H1 (cell line): Measurements from ENCODE around the gene MPP4. TPM values are rescaled to one million over a fixed set of nuclear protein-coding genes. Genes with fewer than 3 reads are reported as not detected.

Source experiments
- CTCF ChIA-PET: fragments of 300-600 bp; sonication (Branson Sonifier 250); formaldehyde crosslinking; loops from one replicate; lab custom pipeline; 2021; ENCODE audit not compliant: partially characterized antibody; lab: Charles Lee
- POLR2A ChIA-PET: fragments of 300-600 bp; sonication (Branson Sonifier 250); formaldehyde crosslinking; loops from one replicate; lab custom pipeline; 2021; ENCODE audit warnings: inconsistent platforms; ENCODE audit not compliant: partially characterized antibody; lab: Charles Lee
- DNase-seq, 2 experiments: peaks; one replicate each; pipeline versions ENCODE4 v3.0.0 to v3.0.0-alpha.2; 2010 to 2022; ENCODE audit warnings: low spot score in 2 of 2, low read depth in 1 of 2, mixed read lengths in 1 of 2
- FAIRE-seq: peaks from 2 replicates; lab custom pipeline; 2011; peaks lifted over from hg19 to GRCh38; lab: Jason Lieb, UNC
- H2AFZ ChIP-seq: 2 replicates; pipeline ENCODE4 v1.8.1; 2012; ENCODE audit warnings: low read length, inconsistent platforms
- H2AK5ac ChIP-seq: 2 replicates; pipeline ENCODE4 v1.6.1; 2013; ENCODE audit warnings: low read depth, low read length
- H2BK120ac ChIP-seq: replicated peaks from 2 replicates; pipeline ENCODE3; 2013; ENCODE audit warnings: low read depth, low read length, inconsistent platforms
- H2BK12ac ChIP-seq: 2 replicates; pipeline ENCODE4 v1.6.1; 2013; ENCODE audit warnings: low read depth, low read length
- H2BK15ac ChIP-seq: 2 replicates; pipeline ENCODE4 v1.6.1; 2013; ENCODE audit warnings: low read length
- H2BK20ac ChIP-seq: 2 replicates; pipeline ENCODE4 v1.6.1; 2013; ENCODE audit warnings: low read length
- H2BK5ac ChIP-seq: 2 replicates; pipeline ENCODE4 v1.6.1; 2013; ENCODE audit warnings: low read depth, low read length
- H3K14ac ChIP-seq: 2 replicates; pipeline ENCODE4 v1.6.1; 2013; ENCODE audit warnings: inconsistent platforms; ENCODE audit not compliant: insufficient read length
- H3K18ac ChIP-seq: 2 replicates; pipeline ENCODE4 v1.6.1; 2013; ENCODE audit warnings: low read length; ENCODE audit errors: extremely low read depth
- H3K23ac ChIP-seq: 2 replicates; pipeline ENCODE4 v1.6.1; 2013; ENCODE audit warnings: inconsistent platforms; ENCODE audit not compliant: insufficient read length
- H3K23me2 ChIP-seq: 2 replicates; pipeline ENCODE4 v1.6.1; 2013; ENCODE audit warnings: low read depth, low read length
- H3K27ac ChIP-seq: 2 replicates; pipeline ENCODE4 v1.6.1; 2011; ENCODE audit warnings: low read depth, low read length, inconsistent platforms
- H3K27me3 ChIP-seq, 4 experiments: replicated peaks in 1 of 4; 1 replicate in 1 of 4; 2 replicates in 3 of 4; pipeline versions ENCODE4 v1.6.1 to v1.8.1; 2011 to 2013; ENCODE audit warnings: low read length in 3 of 4, mild to moderate bottlenecking in 3 of 4, inconsistent platforms in 2 of 4, mixed read lengths in 2 of 4, moderate library complexity in 1 of 4; ENCODE audit not compliant: control insufficient read depth in 3 of 4, insufficient read depth in 3 of 4; ENCODE audit errors: extremely low read depth in 1 of 4
- H3K36me3 ChIP-seq, 4 experiments: 2 replicates each; pipeline versions ENCODE4 v1.6.1 to v1.8.1; 2011 to 2013; ENCODE audit warnings: mild to moderate bottlenecking in 4 of 4, low read length in 3 of 4, moderate library complexity in 2 of 4, control low read depth in 1 of 4, inconsistent platforms in 1 of 4; ENCODE audit not compliant: insufficient read depth in 4 of 4, control insufficient read depth in 2 of 4
- H3K4ac ChIP-seq: replicated peaks from 2 replicates; pipeline ENCODE3; 2013; ENCODE audit warnings: low read length, low read depth, mixed read lengths, inconsistent platforms; ENCODE audit not compliant: insufficient read length
- H3K4me1 ChIP-seq, 4 experiments: replicated peaks in 1 of 4; 1 replicate in 1 of 4; 2 replicates in 3 of 4; pipeline versions ENCODE4 v1.6.1 to v1.8.1; 2011 to 2013; ENCODE audit warnings: low read length in 3 of 4, inconsistent platforms in 2 of 4, mixed read lengths in 1 of 4; ENCODE audit not compliant: insufficient read depth in 4 of 4, control insufficient read depth in 3 of 4
- H3K4me2 ChIP-seq, 2 experiments: 2 replicates each; pipeline versions ENCODE4 v1.6.1 to v1.8.1; 2011 to 2013; ENCODE audit warnings: low read depth in 2 of 2, low read length in 2 of 2, control low read depth in 1 of 2, inconsistent platforms in 1 of 2, mild to moderate bottlenecking in 1 of 2; ENCODE audit not compliant: insufficient read depth in 1 of 2
- H3K4me3 ChIP-seq, 4 experiments: fragments of 200-600, 300-600 bp in 1 of 4; sonication (generic), shearing (Covaris generic), sonication (Bioruptor Twin) in 1 of 4; 2 replicates each; pipeline versions ENCODE4 v1.5.1 to v1.8.1; 2011 to 2016; ENCODE audit warnings: low read length in 4 of 4, low read depth in 3 of 4, control low read depth in 2 of 4, inconsistent platforms in 2 of 4, mild to moderate bottlenecking in 2 of 4, mixed read lengths in 1 of 4, moderate library complexity in 1 of 4; ENCODE audit not compliant: insufficient read depth in 2 of 4; ENCODE audit errors: extremely low read depth in 1 of 4
- H3K56ac ChIP-seq: replicated peaks from 2 replicates; pipeline ENCODE3; 2013; ENCODE audit warnings: low read depth, mild to moderate bottlenecking, mixed read lengths, low read length, inconsistent platforms; ENCODE audit not compliant: insufficient read length
- H3K79me1 ChIP-seq: 2 replicates; pipeline ENCODE4 v1.6.1; 2013; ENCODE audit warnings: low read depth, low read length, control low read depth
- H3K79me2 ChIP-seq, 2 experiments: 2 replicates each; pipeline versions ENCODE4 v1.6.1 to v1.8.1; 2012 to 2013; ENCODE audit warnings: low read length in 2 of 2, mild to moderate bottlenecking in 2 of 2, inconsistent platforms in 1 of 2; ENCODE audit not compliant: insufficient read depth in 2 of 2, control insufficient read depth in 1 of 2
- H3K9ac ChIP-seq, 4 experiments: replicated peaks in 1 of 4; 1 replicate in 1 of 4; 2 replicates in 3 of 4; pipeline versions ENCODE4 v1.6.1 to v1.8.1; 2011 to 2013; ENCODE audit warnings: low read depth in 3 of 4, low read length in 3 of 4, control low read depth in 2 of 4, mild to moderate bottlenecking in 2 of 4, moderate library complexity in 2 of 4, inconsistent platforms in 1 of 4; ENCODE audit errors: extremely low read depth in 1 of 4
- H3K9me3 ChIP-seq, 2 experiments: 2 replicates each; pipeline versions ENCODE4 v1.6.1 to v1.8.1; 2012 to 2013; ENCODE audit warnings: mild to moderate bottlenecking in 2 of 2, moderate library complexity in 2 of 2, control low read depth in 1 of 2, inconsistent platforms in 1 of 2, low read depth in 1 of 2, low read length in 1 of 2, mixed read lengths in 1 of 2; ENCODE audit not compliant: insufficient read depth in 2 of 2
- H4K20me1 ChIP-seq, 2 experiments: replicated peaks in 1 of 2; 2 replicates each; pipeline versions ENCODE3 to v1.8.1; 2011 to 2013; ENCODE audit warnings: inconsistent platforms in 2 of 2, low read length in 2 of 2, mild to moderate bottlenecking in 1 of 2; ENCODE audit not compliant: insufficient read depth in 2 of 2, control insufficient read depth in 1 of 2
- H4K5ac ChIP-seq: 2 replicates; pipeline ENCODE4 v1.6.1; 2013; ENCODE audit warnings: low read length, low read depth, mixed read lengths, inconsistent platforms; ENCODE audit not compliant: insufficient read length
- H4K8ac ChIP-seq: 2 replicates; pipeline ENCODE4 v1.8.0; 2013; ENCODE audit warnings: mild to moderate bottlenecking, moderate library complexity, low read length, inconsistent platforms; ENCODE audit not compliant: insufficient read depth; ENCODE audit errors: extremely low read depth
- H4K91ac ChIP-seq: replicated peaks from 2 replicates; pipeline ENCODE3; 2013; ENCODE audit warnings: low read length, mixed read lengths, inconsistent platforms; ENCODE audit not compliant: insufficient read length
- BCL11A ChIP-seq, 2 experiments: IDR thresholded peaks; one replicate each; pipeline ENCODE4 v1.6.1; 2011; ENCODE audit warnings: low read depth in 2 of 2, low read length in 2 of 2, mild to moderate bottlenecking in 2 of 2
- BRCA1 ChIP-seq: IDR thresholded peaks from 2 replicates; pipeline ENCODE4 v1.6.1; 2012; ENCODE audit warnings: low read depth, low read length, improper control_type of control experiment
- CTBP2 ChIP-seq: IDR thresholded peaks from 2 replicates; pipeline ENCODE4 v1.7.0; 2011; ENCODE audit warnings: borderline replicate concordance, mild to moderate bottlenecking, moderate library complexity, mixed read lengths, low read length; ENCODE audit not compliant: insufficient read depth, insufficient read length
- FOSL1 ChIP-seq: IDR thresholded peaks from 2 replicates; pipeline ENCODE4 v1.6.1; 2011; ENCODE audit warnings: mild to moderate bottlenecking, low read depth, low read length, moderate library complexity; ENCODE audit not compliant: insufficient read depth
- KDM4A ChIP-seq: IDR thresholded peaks from one replicate; pipeline ENCODE4 v1.7.1; 2012; ENCODE audit warnings: low read depth, mild to moderate bottlenecking, moderate library complexity, low read length, inconsistent platforms; ENCODE audit not compliant: severe bottlenecking
- POLR2A ChIP-seq, 2 experiments: IDR thresholded peaks; 1 replicate in 1 of 2; 2 replicates in 1 of 2; pipeline ENCODE4 v1.6.1; 2011; ENCODE audit warnings: low read depth in 2 of 2, low read length in 2 of 2, mild to moderate bottlenecking in 2 of 2; ENCODE audit errors: control extremely low read depth in 1 of 2
- TBP ChIP-seq: IDR thresholded peaks from 2 replicates; pipeline ENCODE4 v1.6.1; 2011; ENCODE audit warnings: low read depth, low read length, improper control_type of control experiment
- WGBS, 2 experiments: shearing (Covaris generic) in 1 of 2; methylation state at CpG; one replicate each; pipeline versions ENCODE4 v1.1.6 to v1.1.7; 2013 to 2015; ENCODE audit warnings: low lambda C conversion rate in 2 of 2, mixed read lengths in 2 of 2, inconsistent platforms in 1 of 2, low coverage in 1 of 2, missing lambda C conversion rate in 1 of 2; ENCODE audit not compliant: insufficient replicate concordance in 2 of 2, insufficient coverage in 1 of 2, insufficient read length in 1 of 2; ENCODE audit errors: extremely low coverage in 1 of 2, missing lambda C conversion rate in 1 of 2; 5-methylcytosine and 5-hydroxymethylcytosine counted together
- polyA plus RNA-seq, 7 experiments: library from polyadenylated mRNA; depleted of rRNA in 3 of 7; stranded (reverse) in 5 of 7; unstranded in 2 of 7; fragments of >200 nt in 5 of 7; fragments of 200-250 nt in 2 of 7; gene quantifications; 1 replicate in 5 of 7; 2 replicates in 1 of 7; 4 replicates in 1 of 7; pipeline versions ENCODE4 v1.2.1 to v1.2.3, GENCODE V29; 2011 to 2013; ENCODE audit warnings: missing spikeins in 2 of 7, mixed read lengths in 2 of 7
- total RNA-seq: library from RNA; stranded (reverse); fragmentation: NEBNext Ultra II Directional; extraction: Animal tissue kit (Norgen Biotek cat#: 25700); gene quantifications from 2 replicates; pipeline ENCODE4 v1.2.1, GENCODE V29; 2021
- TF ChIP-seq, protein P1 (sequence below): IDR thresholded peaks from 2 replicates; pipeline ENCODE4 v1.6.1; 2011; ENCODE audit warnings: low read length, improper control_type of control experiment
- TF ChIP-seq, protein P2 (sequence below): IDR thresholded peaks from 2 replicates; pipeline ENCODE4 v1.6.1; 2011; ENCODE audit warnings: low read depth, mild to moderate bottlenecking, low read length; ENCODE audit not compliant: insufficient read depth

The MPP4 gene
- total and polyA plus RNA-seq, 2 of the 8 experiments (the other 6 are each of a cell fraction or from before 2014, with no cell fraction given) = not detected

DNA sequence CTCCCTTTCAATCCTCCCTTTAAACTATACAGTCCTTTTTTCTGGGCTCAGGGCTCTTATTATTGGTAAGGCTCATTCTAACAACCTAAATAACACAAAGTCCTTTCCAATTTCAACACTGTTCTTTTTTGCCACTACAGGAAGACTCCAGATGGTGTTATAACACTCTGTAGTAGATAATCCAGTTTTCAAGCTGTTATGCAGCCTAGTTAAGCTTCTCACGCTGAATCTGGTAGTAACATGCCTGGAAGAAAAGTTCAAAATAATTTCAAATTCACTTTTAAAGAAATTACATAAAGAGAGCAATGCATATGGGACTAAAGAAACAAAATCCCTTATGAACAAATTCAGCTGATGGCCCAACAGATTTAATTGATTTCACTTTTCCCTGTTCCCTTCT is 3.2 kb upstream of the MPP4 start:
- peaks cover 0 to 31% (median 9%) of the 10 kb centered on the region in 4 experiments; a peak in 6 of 8 replicates for H3K36me3 ChIP-seq
- H3K27me3 ChIP-seq = no peaks in the 10 kb centered on the region
- H4K91ac ChIP-seq = no peak overlapping the region
- no peak overlapping the region for H2BK20ac ChIP-seq
- H2BK15ac ChIP-seq = no peak overlapping the region
- H3K9me3 ChIP-seq = no peaks in the 10 kb centered on the region
- no peak overlapping the region for H2BK5ac ChIP-seq
- 78% methylated on average over 1 of the region's 1 CpG; no CpG with 5 or more reads in 1 of the 2 experiments for WGBS, 2 experiments
- H3K79me2 ChIP-seq = no peaks in the 10 kb centered on the region
- no peak overlapping the region for H2AFZ ChIP-seq
- no peak overlapping the region for H2AK5ac ChIP-seq
- H3K23me2 ChIP-seq = no peaks in the 10 kb centered on the region
- H3K56ac ChIP-seq = no peak overlapping the region
- H3K18ac ChIP-seq = no peak overlapping the region
- no peak overlapping the region for H3K23ac ChIP-seq
- no peak overlapping the region for H3K4ac ChIP-seq
- ChIA-PET CTCF (interaction anchor here (0.6 to 1.2 kb wide), 3 partner anchors 17 to 414 kb away, joined by 3 to 4 read pairs (median 3); no protein-coding TSS in a partner anchor), POLR2A (no interaction called here)
- H4K20me1 ChIP-seq = no peaks in the 10 kb centered on the region
- no peak overlapping the region for H3K27ac ChIP-seq
- no peak overlapping the region for H3K14ac ChIP-seq
- H3K4me2 ChIP-seq = no peak overlapping the region; a peak in 1 of 4 replicates
- FAIRE-seq (no peak), DNase-seq (no peak)
- H2BK12ac ChIP-seq = no peak overlapping the region
- H4K8ac ChIP-seq = no peak overlapping the region
- no peak overlapping the region for H4K5ac ChIP-seq
- no peak overlapping the region for H3K4me3 ChIP-seq
- H3K4me1 ChIP-seq = peaks cover 0 to 20% (median 7%) of the 10 kb centered on the region in 4 experiments
- H3K79me1 ChIP-seq = no peaks in the 10 kb centered on the region
- H3K9ac ChIP-seq = no peak overlapping the region
- H2BK120ac ChIP-seq = no peak overlapping the region
- TF ChIP-seq, protein P1, sequence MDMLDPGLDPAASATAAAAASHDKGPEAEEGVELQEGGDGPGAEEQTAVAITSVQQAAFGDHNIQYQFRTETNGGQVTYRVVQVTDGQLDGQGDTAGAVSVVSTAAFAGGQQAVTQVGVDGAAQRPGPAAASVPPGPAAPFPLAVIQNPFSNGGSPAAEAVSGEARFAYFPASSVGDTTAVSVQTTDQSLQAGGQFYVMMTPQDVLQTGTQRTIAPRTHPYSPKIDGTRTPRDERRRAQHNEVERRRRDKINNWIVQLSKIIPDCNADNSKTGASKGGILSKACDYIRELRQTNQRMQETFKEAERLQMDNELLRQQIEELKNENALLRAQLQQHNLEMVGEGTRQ = no peak
- no peak for TF ChIP-seq CTBP2
- TF ChIP-seq POLR2A (IDR thresholded peaks at IDR 0.05; ENCODE audit: control extremely low read depth in 1 of 2, low read depth in 2 of 2, low read length in 2 of 2) = no peak
- TF ChIP-seq, protein P2, sequence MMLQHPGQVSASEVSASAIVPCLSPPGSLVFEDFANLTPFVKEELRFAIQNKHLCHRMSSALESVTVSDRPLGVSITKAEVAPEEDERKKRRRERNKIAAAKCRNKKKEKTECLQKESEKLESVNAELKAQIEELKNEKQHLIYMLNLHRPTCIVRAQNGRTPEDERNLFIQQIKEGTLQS = no peak
- no peak for TF ChIP-seq KDM4A
- TF ChIP-seq TBP = no peak
- TF ChIP-seq BRCA1 = no peak
- TF ChIP-seq FOSL1 = no peak
- TF ChIP-seq BCL11A (IDR thresholded peaks at IDR 0.05; ENCODE audit: low read depth in 2 of 2, low read length in 2 of 2) = no peak
